ENCODE results near the gene CFAP141. TPM values are rescaled to one million over a fixed set of nuclear protein-coding genes. Genes with fewer than 3 reads are reported as not detected.
"Not testable (repeated sequence)": the region's sequence is repeated elsewhere in the genome, so short reads cannot be mapped to it uniquely, and the experiment has no call there.

The CFAP141 gene
- total and polyA plus RNA-seq, 3 experiments from 2014 or later: not detected

DNA sequence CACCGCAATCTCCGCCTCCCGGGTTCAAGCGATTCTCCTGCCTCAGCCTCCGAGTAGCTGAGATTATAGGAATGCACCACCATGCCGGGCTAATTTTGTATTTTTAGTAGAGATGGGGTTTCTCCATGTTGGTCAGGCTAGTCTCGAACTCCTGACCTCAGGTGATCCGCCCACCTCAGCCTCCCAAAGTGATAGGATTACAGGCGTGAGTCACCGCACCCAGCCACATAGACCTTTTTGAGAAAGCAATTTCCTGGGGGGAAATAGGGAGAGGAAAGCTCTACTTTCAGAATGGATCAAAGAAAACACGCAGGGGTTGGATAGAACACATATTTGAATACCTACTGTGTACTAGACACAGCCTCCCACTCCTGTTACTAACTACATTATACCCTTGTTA, 355 bp downstream of the CFAP141 start:
- DNase-seq, CTCF ChIA-PET: not testable (repeated sequence)

DNA sequence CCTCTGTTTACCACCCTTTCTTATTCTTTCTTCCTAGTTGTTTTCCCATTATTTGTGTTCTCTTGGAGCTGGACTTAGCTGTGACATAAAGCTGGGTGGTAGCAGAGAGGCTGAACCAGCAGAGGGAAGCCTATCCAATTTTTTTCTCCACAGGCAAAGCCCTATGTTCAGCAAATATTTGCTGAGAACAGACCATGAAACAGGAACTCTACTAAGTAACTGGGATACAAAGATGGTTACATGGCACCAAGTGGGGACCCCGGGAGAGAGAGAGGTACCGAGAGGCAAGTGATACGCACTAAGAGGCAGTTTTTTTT, 6.6 kb downstream of the CFAP141 start:
- Mint-ChIP-seq H3K4me3 (no peak overlapping the region), H3K27ac (no peak overlapping the region), H3K9me3 (no peaks in the 10 kb centered on the region), H3K4me1 (no peaks in the 10 kb centered on the region), H3K36me3 (no peaks in the 10 kb centered on the region), H3K27me3 (peaks cover 0 to 7% of the 10 kb centered on the region in 2 donors)
- Histone ChIP-seq H3K27me3 (ENCODE audit: insufficient read depth, low read length, poor library complexity, severe bottlenecking) (no peaks in the 10 kb centered on the region), H3K27ac (ENCODE audit: low read depth, low read length) (no peak overlapping the region), H3K4me3 (ENCODE audit: low read length) (peak overlapping the region; percentile 11), H3K9me3 (ENCODE audit: low read length) (no peaks in the 10 kb centered on the region), H3K4me1 (ENCODE audit: insufficient read depth, low read length) (peaks cover 8% of the 10 kb centered on the region), H3K36me3 (ENCODE audit: insufficient read depth, low read length) (no peaks in the 10 kb centered on the region)
- CTCF ChIA-PET: interaction anchor here (0.7 to 3.4 kb wide), 17 partner anchors 9 to 154 kb away, joined by 3 to 22 read pairs (median 4); partner anchors contain the start of gene UBAP2L
- DNase-seq: no peak
- POLR2A ChIA-PET: interaction anchor here (0.6 to 1.4 kb wide), 3 partner anchors 22 to 1700 kb away, joined by 3 to 4 read pairs (median 3); no protein-coding TSS in a partner anchor

More for the DNA sequence above, 355 bp downstream of the CFAP141 start:
- H3K27me3 ChIP-seq (ENCODE audit: insufficient read depth, low read length, poor library complexity, severe bottlenecking); H3K4me1 ChIP-seq (ENCODE audit: insufficient read depth, low read length); H3K4me3 ChIP-seq (ENCODE audit: low read length); H3K27me3 Mint-ChIP-seq; POLR2A ChIA-PET; H3K4me1 Mint-ChIP-seq; H3K4me3 Mint-ChIP-seq; H3K9me3 Mint-ChIP-seq; H3K9me3 ChIP-seq (ENCODE audit: low read length); H3K27ac ChIP-seq (ENCODE audit: low read depth, low read length): not testable (repeated sequence)
- peaks cover 32% of the 10 kb centered on the region for H3K36me3 ChIP-seq (ENCODE audit: insufficient read depth, low read length)
- peak overlapping the region; percentile 19 to 84 (median 55) for H3K27ac Mint-ChIP-seq
- peaks cover 0 to 48% (median 6%) of the 10 kb centered on the region in 3 donors for H3K36me3 Mint-ChIP-seq

DNA sequence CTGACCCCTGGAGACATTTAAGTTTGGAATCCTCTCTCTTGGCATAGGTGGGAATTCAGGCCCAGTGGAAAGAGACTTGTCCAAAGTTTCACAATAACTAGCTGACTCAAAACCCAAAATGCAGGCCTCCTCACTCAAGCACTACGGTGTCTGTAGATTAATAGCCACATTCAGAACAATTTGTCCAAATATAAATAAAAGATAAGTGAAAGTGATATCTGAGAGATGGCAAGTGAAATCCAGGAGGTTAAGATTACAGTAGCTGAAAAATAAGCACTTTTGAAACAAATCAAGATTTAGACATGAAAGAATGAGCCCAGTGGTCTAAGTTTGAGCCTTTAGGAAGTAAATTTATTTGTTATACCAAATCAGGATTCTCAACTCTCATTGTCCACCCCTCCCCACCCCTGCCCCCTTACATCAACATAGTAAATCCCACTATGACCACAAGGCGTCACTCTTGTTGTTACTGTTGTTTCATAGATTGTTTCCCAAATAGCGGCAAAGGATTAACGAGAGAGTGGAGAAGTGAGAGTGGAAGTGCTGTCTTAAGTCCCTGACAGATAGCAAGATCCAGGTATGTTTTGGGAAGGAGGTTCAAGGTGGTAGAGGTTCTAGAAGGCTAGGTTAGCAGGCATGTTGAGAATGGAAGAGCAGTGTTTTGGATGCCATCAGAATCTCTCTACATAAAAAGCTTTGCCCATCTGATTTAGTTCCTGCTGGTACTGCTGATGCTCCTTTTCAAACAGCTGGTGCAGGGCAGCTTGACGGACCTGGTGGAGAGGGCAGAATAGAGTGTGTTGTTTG, 7.2 kb downstream of the CFAP141 start:
- Histone ChIP-seq H3K4me1 (ENCODE audit: insufficient read depth, low read length) (peaks cover 8% of the 10 kb centered on the region), H3K9me3 (ENCODE audit: low read length) (no peaks in the 10 kb centered on the region), H3K4me3 (ENCODE audit: low read length) (peak overlapping the region; percentile 11), H3K27ac (ENCODE audit: low read depth, low read length) (no peak overlapping the region), H3K27me3 (ENCODE audit: insufficient read depth, low read length, poor library complexity, severe bottlenecking) (no peaks in the 10 kb centered on the region), H3K36me3 (ENCODE audit: insufficient read depth, low read length) (no peaks in the 10 kb centered on the region)
- no peaks in the 10 kb centered on the region for H3K9me3 Mint-ChIP-seq
- POLR2A ChIA-PET: interaction anchor here (0.6 to 1.4 kb wide), 2 partner anchors 139 to 1701 kb away, joined by 3 read pairs; no protein-coding TSS in a partner anchor
- H3K4me1 Mint-ChIP-seq: no peaks in the 10 kb centered on the region
- DNase-seq: peak in 4 of 5 donors; percentile 21 to 60 (median 46)
- CTCF ChIA-PET: interaction anchor here (0.7 to 3.4 kb wide), 20 partner anchors 8 to 154 kb away, joined by 3 to 22 read pairs (median 4); partner anchors contain the start of gene UBAP2L
- H3K27me3 Mint-ChIP-seq: peaks cover 4 to 7% of the 10 kb centered on the region in 2 donors
- no peaks in the 10 kb centered on the region for H3K36me3 Mint-ChIP-seq
- peak overlapping the region in 3 of 8 donors; percentile 11 to 48 (median 25) for H3K27ac Mint-ChIP-seq
- no peak overlapping the region for H3K4me3 Mint-ChIP-seq

DNA sequence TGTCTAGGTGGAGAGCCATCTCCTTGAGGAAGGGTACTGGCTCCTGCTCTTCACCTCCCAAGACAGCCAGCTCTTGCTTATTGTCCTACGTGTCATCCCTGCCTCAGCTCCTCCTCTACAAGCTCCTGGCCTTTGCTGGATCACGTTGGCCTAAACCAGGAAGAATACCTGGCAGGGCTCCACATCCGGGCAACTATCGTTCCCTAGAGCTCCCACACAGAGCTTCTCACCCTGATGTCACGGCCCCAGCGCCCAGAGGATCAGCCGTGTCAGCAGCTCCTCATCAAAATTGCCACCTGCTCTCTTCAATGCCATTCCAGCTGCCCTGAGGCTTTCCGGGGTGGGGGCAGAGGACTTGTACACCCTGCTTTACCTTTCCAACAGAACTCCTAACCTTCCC, 12.3 kb downstream of the CFAP141 start:
- H3K27me3 ChIP-seq (ENCODE audit: insufficient read depth, low read length, poor library complexity, severe bottlenecking): no peaks in the 10 kb centered on the region
- peaks cover 10 to 31% of the 10 kb centered on the region in 2 donors for H3K27me3 Mint-ChIP-seq
- no peaks in the 10 kb centered on the region for H3K9me3 ChIP-seq (ENCODE audit: low read length)
- POLR2A ChIA-PET: no interaction called here
- H3K4me1 ChIP-seq (ENCODE audit: insufficient read depth, low read length): peaks cover under 1% of the 10 kb centered on the region
- H3K4me3 Mint-ChIP-seq: no peak overlapping the region
- no peaks in the 10 kb centered on the region for H3K36me3 ChIP-seq (ENCODE audit: insufficient read depth, low read length)
- H3K4me1 Mint-ChIP-seq: no peaks in the 10 kb centered on the region
- H3K27ac Mint-ChIP-seq: peak overlapping the region in 1 of 8 donors; percentile 82
- no peak for DNase-seq
- H3K9me3 Mint-ChIP-seq: no peaks in the 10 kb centered on the region
- H3K27ac ChIP-seq (ENCODE audit: low read depth, low read length): no peak overlapping the region
- CTCF ChIA-PET: no interaction called here
- no peaks in the 10 kb centered on the region for H3K36me3 Mint-ChIP-seq
- H3K4me3 ChIP-seq (ENCODE audit: low read length): no peak overlapping the region

DNA sequence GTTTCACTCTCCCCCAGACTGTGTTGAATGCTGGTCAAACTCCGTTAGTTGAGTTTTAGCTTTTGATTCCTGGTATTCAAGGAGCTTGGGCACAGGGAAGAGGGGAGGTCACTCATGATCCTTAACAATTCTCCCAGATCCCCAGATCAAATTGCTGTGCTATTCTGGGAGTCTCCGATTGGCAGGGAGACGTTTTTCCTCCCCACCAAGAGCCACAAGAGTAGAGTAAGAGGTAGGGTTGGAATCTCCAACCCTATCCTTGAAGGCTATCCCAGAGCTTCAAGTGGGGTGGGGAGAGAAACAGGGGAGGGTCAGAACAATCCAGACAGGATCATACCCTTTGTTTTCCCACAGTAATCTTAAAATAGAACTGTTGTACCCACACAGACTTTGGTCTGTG, 13.7 kb downstream of the CFAP141 start:
- H3K27ac ChIP-seq (ENCODE audit: low read depth, low read length): no peak overlapping the region
- H3K4me1 ChIP-seq (ENCODE audit: insufficient read depth, low read length): no peaks in the 10 kb centered on the region
- no peak overlapping the region for H3K4me3 ChIP-seq (ENCODE audit: low read length)
- no peaks in the 10 kb centered on the region for H3K36me3 ChIP-seq (ENCODE audit: insufficient read depth, low read length)
- H3K27ac Mint-ChIP-seq: no peak overlapping the region
- H3K4me1 Mint-ChIP-seq: no peaks in the 10 kb centered on the region
- H3K36me3 Mint-ChIP-seq: no peaks in the 10 kb centered on the region
- H3K4me3 Mint-ChIP-seq: no peak overlapping the region
- ChIA-PET POLR2A (no interaction called here), CTCF (no interaction called here)
- H3K9me3 Mint-ChIP-seq: no peaks in the 10 kb centered on the region
- H3K27me3 Mint-ChIP-seq: peaks cover 12 to 31% of the 10 kb centered on the region in 2 donors
- DNase-seq: no peak
- H3K9me3 ChIP-seq (ENCODE audit: low read length): no peaks in the 10 kb centered on the region
- H3K27me3 ChIP-seq (ENCODE audit: insufficient read depth, low read length, poor library complexity, severe bottlenecking): no peaks in the 10 kb centered on the region

DNA sequence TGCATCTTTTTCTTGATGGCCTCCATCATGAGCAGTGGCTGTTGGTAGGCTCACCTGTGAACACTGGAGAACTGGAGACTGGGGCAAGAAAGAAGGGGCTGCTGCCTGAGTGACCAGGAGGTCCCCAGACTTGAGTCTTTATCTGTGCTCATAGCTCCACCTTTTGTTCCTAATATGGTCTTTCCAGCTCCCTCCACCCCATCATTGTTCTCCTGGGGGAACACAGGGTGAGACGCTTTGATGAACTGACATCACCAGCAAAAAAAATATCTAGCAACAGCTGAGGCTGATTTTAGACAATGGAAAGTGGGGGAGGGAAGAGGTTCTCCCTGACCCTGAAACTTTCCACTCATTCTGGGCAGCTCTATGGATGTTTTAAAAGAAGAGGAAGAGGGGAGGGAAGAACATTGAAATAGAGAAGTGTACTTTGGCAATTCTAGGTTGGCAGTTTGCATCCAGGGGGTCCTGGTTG, 14.1 kb downstream of the CFAP141 start, which contains the start of gene TPM3:
TSS of gene TPM3 (minus strand) at position 111 of the 472 bp plus-strand sequence. CDS start at position 29, 82 bp downstream.
- POLR2A ChIA-PET: no interaction called here
- H3K9me3 Mint-ChIP-seq: no peaks in the 10 kb centered on the region
- no peaks in the 10 kb centered on the region for H3K4me1 Mint-ChIP-seq
- CTCF ChIA-PET: no interaction called here
- H3K27me3 Mint-ChIP-seq: peaks cover 14 to 31% of the 10 kb centered on the region in 2 donors
- no peak for DNase-seq
- no peak within 1 kb of the TSS for H3K27ac ChIP-seq (ENCODE audit: low read depth, low read length)
- no peak within 1 kb of the TSS for H3K4me3 Mint-ChIP-seq
- no peaks in the 10 kb centered on the region for H3K36me3 ChIP-seq (ENCODE audit: insufficient read depth, low read length)
- H3K27me3 ChIP-seq (ENCODE audit: insufficient read depth, low read length, poor library complexity, severe bottlenecking): no peaks in the 10 kb centered on the region
- H3K27ac Mint-ChIP-seq: peak within 1 kb of the TSS in 2 of 8 donors; percentile 62 to 80
- H3K9me3 ChIP-seq (ENCODE audit: low read length): no peaks in the 10 kb centered on the region
- H3K4me1 ChIP-seq (ENCODE audit: insufficient read depth, low read length): no peaks in the 10 kb centered on the region
- H3K4me3 ChIP-seq (ENCODE audit: low read length): no peak within 1 kb of the TSS
- no peaks in the 10 kb centered on the region for H3K36me3 Mint-ChIP-seq

DNA sequence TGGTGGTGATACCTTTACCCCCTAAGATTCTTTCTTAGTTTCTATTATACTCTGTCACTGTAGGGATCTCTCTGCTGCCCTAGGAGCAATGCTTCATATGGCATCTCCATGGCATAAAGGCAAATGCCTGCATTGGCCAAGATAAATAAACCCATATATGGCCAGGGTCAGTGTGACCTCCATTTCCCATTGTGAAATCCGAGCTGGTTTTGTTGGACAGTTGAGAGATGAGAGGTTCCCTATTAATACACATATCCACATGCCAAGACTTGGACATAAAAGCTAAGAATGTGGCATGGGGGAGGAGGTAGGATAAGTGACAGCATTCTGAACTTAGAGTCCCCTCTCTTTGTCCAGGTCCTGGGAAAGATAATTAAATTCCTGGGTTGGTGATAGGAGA, 15.6 kb downstream of the CFAP141 start:
- H3K27me3 Mint-ChIP-seq: peaks cover 16 to 31% of the 10 kb centered on the region in 2 donors
- no peaks in the 10 kb centered on the region for H3K4me1 Mint-ChIP-seq
- Histone ChIP-seq H3K9me3 (ENCODE audit: low read length) (no peaks in the 10 kb centered on the region), H3K36me3 (ENCODE audit: insufficient read depth, low read length) (no peaks in the 10 kb centered on the region), H3K27ac (ENCODE audit: low read depth, low read length) (no peak overlapping the region), H3K27me3 (ENCODE audit: insufficient read depth, low read length, poor library complexity, severe bottlenecking) (no peaks in the 10 kb centered on the region), H3K4me3 (ENCODE audit: low read length) (no peak overlapping the region), H3K4me1 (ENCODE audit: insufficient read depth, low read length) (no peaks in the 10 kb centered on the region)
- no peaks in the 10 kb centered on the region for H3K36me3 Mint-ChIP-seq
- H3K9me3 Mint-ChIP-seq: no peaks in the 10 kb centered on the region
- ChIA-PET POLR2A (no interaction called here), CTCF (interaction anchor here (1.1 kb wide), 1 partner anchor 9 kb away, joined by 3 read pairs; no protein-coding TSS in a partner anchor)
- no peak for DNase-seq
- H3K4me3 Mint-ChIP-seq: no peak overlapping the region
- no peak overlapping the region for H3K27ac Mint-ChIP-seq

DNA sequence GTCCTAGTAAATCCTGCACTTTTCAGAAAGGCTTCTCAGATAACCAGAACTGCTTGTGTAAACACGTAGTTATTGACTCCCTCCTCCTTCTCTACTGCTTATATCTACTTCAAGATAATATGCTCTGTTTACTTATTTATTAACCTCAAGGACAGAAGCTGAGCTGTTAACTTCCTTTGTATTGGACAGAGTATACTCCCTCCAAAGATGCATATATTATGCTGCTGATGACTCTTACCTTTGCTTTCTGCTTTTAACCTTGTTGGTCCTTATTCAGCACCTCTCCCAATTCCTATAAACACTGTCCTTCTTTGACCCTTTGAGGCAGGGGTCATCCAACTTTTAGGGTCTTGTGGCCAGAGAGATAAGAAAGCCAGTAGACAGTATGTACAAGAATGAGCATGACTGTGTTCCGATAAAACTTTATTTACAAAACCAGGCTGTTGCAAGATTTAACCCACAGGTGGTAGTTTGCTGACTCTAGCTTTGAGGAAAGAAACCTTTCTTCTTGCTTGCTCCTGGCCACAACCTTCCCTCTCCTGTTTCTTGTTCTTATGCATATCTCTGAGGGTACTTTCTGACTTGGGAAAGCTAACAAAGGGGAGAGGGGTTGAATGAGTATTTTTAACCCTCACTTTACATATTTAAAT, 19.2 kb downstream of the CFAP141 start:
- Mint-ChIP-seq H3K4me3 (peak overlapping the region in 1 of 7 donors; percentile 59), H3K27ac (peak overlapping the region in 1 of 8 donors; percentile 78), H3K27me3 (peaks cover 7 to 10% of the 10 kb centered on the region in 2 donors), H3K36me3 (peaks cover 0 to 13% (median 0%) of the 10 kb centered on the region in 3 donors), H3K4me1 (peaks cover 5 to 14% (median 12%) of the 10 kb centered on the region in 3 donors), H3K9me3 (no peaks in the 10 kb centered on the region)
- ChIA-PET POLR2A (no interaction called here), CTCF (no interaction called here)
- Histone ChIP-seq H3K4me1 (ENCODE audit: insufficient read depth, low read length) (peaks cover 8% of the 10 kb centered on the region), H3K4me3 (ENCODE audit: low read length) (no peak overlapping the region), H3K36me3 (ENCODE audit: insufficient read depth, low read length) (no peaks in the 10 kb centered on the region), H3K27ac (ENCODE audit: low read depth, low read length) (no peak overlapping the region), H3K9me3 (ENCODE audit: low read length) (no peaks in the 10 kb centered on the region), H3K27me3 (ENCODE audit: insufficient read depth, low read length, poor library complexity, severe bottlenecking) (no peaks in the 10 kb centered on the region)
- DNase-seq: no peak
